SKM-1 treated with dmso at 0.1 percent for 144 hours (cell line): ENCODE data around the gene SORCS2.

Experiments
- DNase-seq: peaks from one replicate; lab custom pipeline; 2025; ENCODE audit not compliant: unreplicated experiment; lab: John Stamatoyannopoulos, UW

The SORCS2 gene

GRCh38 chr4:7422151-7422897 is 230.0 kb downstream of the SORCS2 start:
- DNase-seq = no peak

GRCh38 chr4:7422898-7423180 is 230.5 kb downstream of the SORCS2 start:
- no peak for DNase-seq

GRCh38 chr4:7423391-7423790 is 231.1 kb downstream of the SORCS2 start:
- no peak for DNase-seq

GRCh38 chr4:7423801-7424552 is 231.6 kb downstream of the SORCS2 start:
- DNase-seq = no peak

- no peak for DNase-seq
Observed at GRCh38 chr4:7424553-7425111, 232.3 kb downstream of the SORCS2 start.

GRCh38 chr4:7425124-7425523 is 232.8 kb downstream of the SORCS2 start:
- no peak for DNase-seq

- DNase-seq = no peak
Observed at GRCh38 chr4:7425591-7426468, 233.5 kb downstream of the SORCS2 start.

- DNase-seq = no peak
Observed at GRCh38 chr4:7426525-7427171, 234.3 kb downstream of the SORCS2 start.

- DNase-seq = no peak
Observed at GRCh38 chr4:7427361-7427760, 235.0 kb downstream of the SORCS2 start.

- no peak for DNase-seq
Observed at GRCh38 chr4:7427831-7428260, 235.5 kb downstream of the SORCS2 start.

GRCh38 chr4:7428261-7429068 is 236.1 kb downstream of the SORCS2 start:
- DNase-seq = no peak

- no peak for DNase-seq
Observed at GRCh38 chr4:7429069-7429416, 236.7 kb downstream of the SORCS2 start.

GRCh38 chr4:7429601-7430078 is 237.3 kb downstream of the SORCS2 start:
- no peak for DNase-seq

- no peak for DNase-seq
Observed at GRCh38 chr4:7430368-7430964, 238.1 kb downstream of the SORCS2 start.

- no peak for DNase-seq
Observed at GRCh38 chr4:7430965-7431695, 238.8 kb downstream of the SORCS2 start.

GRCh38 chr4:7431696-7432530 is 239.6 kb downstream of the SORCS2 start:
- DNase-seq = no peak

- no peak for DNase-seq
Observed at GRCh38 chr4:7432531-7433375, 240.4 kb downstream of the SORCS2 start.
